GM12878 (cell line): ENCODE data around the gene NAV3. TPM values are rescaled to one million over a fixed set of nuclear protein-coding genes. Genes with fewer than 3 reads are reported as not detected.

Source experiments
- BMI1 ChIP-seq: fragments of 450-650 bp; IDR thresholded peaks from 2 replicates; pipeline ENCODE4 v1.6.1; 2016; ENCODE audit warnings: mild to moderate bottlenecking, moderate library complexity, borderline replicate concordance
- CREB1 ChIP-seq: IDR thresholded peaks from 2 replicates; pipeline ENCODE4 v1.6.1; 2012; ENCODE audit warnings: low read depth, mild to moderate bottlenecking, inconsistent platforms
- CTCF ChIP-seq, 3 experiments: IDR thresholded peaks in 2 of 3; conservative IDR thresholded peaks in 1 of 3; 2 replicates each; pipeline ENCODE4 v1.5.1; 2011; ENCODE audit warnings: low read depth in 3 of 3, low read length in 3 of 3, mild to moderate bottlenecking in 3 of 3, control low read depth in 2 of 3, moderate library complexity in 2 of 3, inconsistent platforms in 1 of 3, mixed read lengths in 1 of 3; ENCODE audit not compliant: control insufficient read depth in 2 of 3, insufficient read depth in 1 of 3; ENCODE audit errors: extremely low read depth in 1 of 3
- HDAC2 ChIP-seq: fragments of 200-600 bp; sonication (generic); IDR thresholded peaks from 2 replicates; pipeline ENCODE4 v1.6.1; 2017
- HDAC6 ChIP-seq: fragments of 200-600 bp; sonication (generic); IDR thresholded peaks from one replicate; pipeline ENCODE4 v1.8.0; 2017; ENCODE audit warnings: antibody characterized with exemption; ENCODE audit not compliant: unreplicated experiment
- IRF3 ChIP-seq: fragments of 450-650 bp; IDR thresholded peaks from 2 replicates; pipeline ENCODE4 v1.6.1; 2014; ENCODE audit warnings: mild to moderate bottlenecking
- IRF4 ChIP-seq: IDR thresholded peaks from 2 replicates; pipeline ENCODE4 v1.6.1; 2011; ENCODE audit warnings: low read depth, low read length
- LARP7 ChIP-seq: fragments of 450-650 bp; IDR thresholded peaks from 2 replicates; pipeline ENCODE4 v1.6.1; 2017; ENCODE audit warnings: mild to moderate bottlenecking
- MAX ChIP-seq: IDR thresholded peaks from 2 replicates; pipeline ENCODE4 v1.6.1; 2012; ENCODE audit warnings: low read depth, low read length, improper control_type of control experiment
- MXI1 ChIP-seq: fragments of 150-350 bp; IDR thresholded peaks from 2 replicates; pipeline ENCODE4 v1.6.1; 2011; ENCODE audit warnings: low read depth, mild to moderate bottlenecking, inconsistent platforms, low read length, improper control_type of control experiment
- NFYA ChIP-seq: IDR thresholded peaks from 2 replicates; pipeline ENCODE4 v1.6.1; 2011; ENCODE audit warnings: low read depth, mild to moderate bottlenecking, low read length, improper control_type of control experiment, borderline replicate concordance
- NRF1 ChIP-seq: conservative IDR thresholded peaks from 2 replicates; pipeline ENCODE4 v1.6.1; 2011; ENCODE audit warnings: mild to moderate bottlenecking, low read depth, low read length, improper control_type of control experiment
- POLR2A ChIP-seq: IDR thresholded peaks from 2 replicates; pipeline ENCODE4 v1.6.1; 2011; ENCODE audit warnings: low read depth, mild to moderate bottlenecking, low read length
- RBBP5 ChIP-seq: fragments of 200-600 bp; sonication (generic); conservative IDR thresholded peaks from 2 replicates; pipeline ENCODE4 v1.6.1; 2016
- RCOR1 ChIP-seq: conservative IDR thresholded peaks from 2 replicates; pipeline ENCODE4 v1.6.1; 2012; ENCODE audit warnings: low read depth, low read length, improper control_type of control experiment
- REST ChIP-seq: IDR thresholded peaks from 2 replicates; pipeline ENCODE4 v1.6.1; 2012; ENCODE audit warnings: mild to moderate bottlenecking, low read depth, low read length
- RFX5 ChIP-seq: IDR thresholded peaks from 2 replicates; pipeline ENCODE4 v1.6.1; 2011; ENCODE audit warnings: low read depth, low read length, improper control_type of control experiment
- SUPT20H ChIP-seq: IDR thresholded peaks from 2 replicates; pipeline ENCODE4 v1.6.1; 2011; ENCODE audit warnings: low read depth, mild to moderate bottlenecking, low read length, moderate library complexity, borderline replicate concordance; ENCODE audit not compliant: control insufficient read depth
- TCF3 ChIP-seq: IDR thresholded peaks from 2 replicates; pipeline ENCODE4 v1.6.1; 2012; ENCODE audit warnings: low read depth, mild to moderate bottlenecking, low read length, borderline replicate concordance; ENCODE audit not compliant: insufficient read depth
- polyA plus RNA-seq, 11 experiments: library from polyadenylated mRNA; depleted of rRNA in 4 of 11; unstranded in 6 of 11; stranded (reverse) in 5 of 11; fragments of >200 nt; fragmentation: Nextera tagmentation in 4 of 11; fragmentation: Illumina TruSeq in 1 of 11; extraction: Ambion mirVana in 4 of 11; extraction: Trizol in 1 of 11; gene quantifications; 1 replicate in 1 of 11; 2 replicates in 10 of 11; pipeline versions ENCODE4 v1.2.1 to v1.2.3, GENCODE V29; 2011 to 2016; ENCODE audit warnings: inconsistent platforms in 2 of 11, missing spikeins in 2 of 11, low read depth in 1 of 11
- total RNA-seq, 4 experiments: library from RNA; depleted of rRNA in 3 of 4; stranded (reverse); fragments of >200 nt in 3 of 4; fragmentation: Illumina TruSeq in 1 of 4; extraction: Trizol in 1 of 4; gene quantifications; 2 replicates each; pipeline versions ENCODE4 v1.2.1 to v1.2.3, GENCODE V29; 2013 to 2021
- TF ChIP-seq, protein P1 (sequence below): fragments of 450-650 bp; IDR thresholded peaks from 2 replicates; pipeline ENCODE4 v1.6.1; 2018; ENCODE audit warnings: borderline replicate concordance, mild to moderate bottlenecking; ENCODE audit not compliant: partially characterized antibody

NAV3 gene
- total and polyA plus RNA-seq, 10 of the 15 experiments (the other 5 are each of a cell fraction or from before 2014, with no cell fraction given): 0.05 to 0.51 (median 0.22) TPM; not detected in 1

- TF ChIP-seq MXI1: no peak
- TF ChIP-seq, protein P1, sequence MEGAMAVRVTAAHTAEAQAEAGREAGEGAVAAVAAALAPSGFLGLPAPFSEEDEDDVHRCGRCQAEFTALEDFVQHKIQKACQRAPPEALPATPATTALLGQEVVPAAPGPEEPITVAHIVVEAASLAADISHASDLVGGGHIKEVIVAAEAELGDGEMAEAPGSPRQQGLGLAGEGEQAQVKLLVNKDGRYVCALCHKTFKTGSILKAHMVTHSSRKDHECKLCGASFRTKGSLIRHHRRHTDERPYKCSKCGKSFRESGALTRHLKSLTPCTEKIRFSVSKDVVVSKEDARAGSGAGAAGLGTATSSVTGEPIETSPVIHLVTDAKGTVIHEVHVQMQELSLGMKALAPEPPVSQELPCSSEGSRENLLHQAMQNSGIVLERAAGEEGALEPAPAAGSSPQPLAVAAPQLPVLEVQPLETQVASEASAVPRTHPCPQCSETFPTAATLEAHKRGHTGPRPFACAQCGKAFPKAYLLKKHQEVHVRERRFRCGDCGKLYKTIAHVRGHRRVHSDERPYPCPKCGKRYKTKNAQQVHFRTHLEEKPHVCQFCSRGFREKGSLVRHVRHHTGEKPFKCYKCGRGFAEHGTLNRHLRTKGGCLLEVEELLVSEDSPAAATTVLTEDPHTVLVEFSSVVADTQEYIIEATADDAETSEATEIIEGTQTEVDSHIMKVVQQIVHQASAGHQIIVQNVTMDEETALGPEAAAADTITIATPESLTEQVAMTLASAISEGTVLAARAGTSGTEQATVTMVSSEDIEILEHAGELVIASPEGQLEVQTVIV: no peak
- TF ChIP-seq LARP7: no peak
- no peak for TF ChIP-seq MAX
- TF ChIP-seq NRF1: no peak
- peak; percentile 98 for TF ChIP-seq IRF4
- no peak for TF ChIP-seq HDAC6
- no peak for TF ChIP-seq RFX5
- no peak for TF ChIP-seq TCF3
- TF ChIP-seq BMI1: peak; percentile 84
- no peak for TF ChIP-seq RBBP5
- TF ChIP-seq CREB1: peak; percentile 40; the same call in 1 of the 2 replicates
- no peak for TF ChIP-seq REST
- no peak for TF ChIP-seq NFYA
- TF ChIP-seq SUPT20H: no peak
- TF ChIP-seq CTCF (IDR thresholded peaks at IDR 0.05 in 2 of 3, conservative IDR thresholded peaks at IDR 0.05 in 1 of 3; ENCODE audit: control insufficient read depth in 2 of 3, extremely low read depth in 1 of 3, insufficient read depth in 1 of 3, low read depth in 3 of 3, low read length in 3 of 3): no peak
- TF ChIP-seq IRF3: no peak
- TF ChIP-seq HDAC2: no peak
- no peak for TF ChIP-seq RCOR1
- TF ChIP-seq POLR2A: no peak
Observed at GRCh38 chr12:77995436-77996167, 164.9 kb downstream of the NAV3 start (continued).
